KMS-11 (cell line): ENCODE results near the gene MPP7.

Source experiments
- H2AFZ ChIP-seq: fragments of 200-600 bp; sonication (generic); 2 replicates; pipeline ENCODE4 v1.6.1; 2016; ENCODE audit warnings: antibody characterized with exemption, mixed run types, low read depth
- H3K27ac ChIP-seq: fragments of 200-600 bp; sonication (generic); 2 replicates; pipeline ENCODE4 v1.6.1; 2016; ENCODE audit warnings: mild to moderate bottlenecking, mixed run types
- H3K27me3 ChIP-seq: fragments of 200-600 bp; sonication (generic); 2 replicates; pipeline ENCODE4 v1.6.1; 2017; ENCODE audit warnings: mild to moderate bottlenecking, low read depth, mixed run types, moderate library complexity; ENCODE audit not compliant: insufficient read depth
- H3K36me3 ChIP-seq: fragments of 200-600 bp; sonication (generic); 2 replicates; pipeline ENCODE4 v1.6.1; 2017; ENCODE audit warnings: mild to moderate bottlenecking, mixed run types; ENCODE audit not compliant: insufficient read depth
- H3K4me1 ChIP-seq: fragments of 200-600 bp; sonication (generic); 2 replicates; pipeline ENCODE4 v1.6.1; 2016; ENCODE audit warnings: mild to moderate bottlenecking, low read depth, mixed run types; ENCODE audit not compliant: poor library complexity, severe bottlenecking
- H3K4me2 ChIP-seq: fragments of 200-600 bp; sonication (generic); 2 replicates; pipeline ENCODE4 v1.7.0; 2016; ENCODE audit warnings: mild to moderate bottlenecking, mixed run types
- H3K4me3 ChIP-seq: fragments of 200-600 bp; sonication (generic); IDR thresholded peaks from 2 replicates; pipeline ENCODE4 v1.6.1; 2017; ENCODE audit warnings: low read depth, low read length, mixed read lengths; ENCODE audit not compliant: insufficient read depth
- H3K79me2 ChIP-seq: fragments of 200-600 bp; sonication (generic); 2 replicates; pipeline ENCODE4 v1.6.1; 2016; ENCODE audit warnings: low read depth, mixed run types; ENCODE audit not compliant: insufficient read depth
- H3K9ac ChIP-seq: fragments of 200-600 bp; sonication (generic); 2 replicates; pipeline ENCODE4 v1.6.1; 2016; ENCODE audit warnings: mild to moderate bottlenecking, mixed run types
- H4K20me1 ChIP-seq: fragments of 200-600 bp; sonication (generic); 2 replicates; pipeline ENCODE4 v1.6.1; 2016; ENCODE audit warnings: mild to moderate bottlenecking, mixed run types; ENCODE audit not compliant: insufficient read depth
- CTCF ChIP-seq: fragments of 200-600 bp; sonication (generic); conservative IDR thresholded peaks from 2 replicates; pipeline ENCODE4 v1.6.1; 2017; ENCODE audit warnings: low read depth, mild to moderate bottlenecking, antibody characterized with exemption, low read length, moderate library complexity, mixed read lengths

Gene MPP7

GRCh38 chr10:28295336-28295735 is 7.5 kb downstream of the MPP7 start:
- no peak for TF ChIP-seq CTCF
- Histone ChIP-seq H3K27me3 (no peaks in the 10 kb centered on the region), H3K4me2 (no peak overlapping the region), H4K20me1 (no peaks in the 10 kb centered on the region), H3K27ac (no peak overlapping the region), H3K4me1 (no peaks in the 10 kb centered on the region), H3K79me2 (no peaks in the 10 kb centered on the region), H3K9ac (no peak overlapping the region), H2AFZ (no peak overlapping the region), H3K36me3 (no peaks in the 10 kb centered on the region), H3K4me3 (no peak overlapping the region)

- Histone ChIP-seq H3K4me1 (no peaks in the 10 kb centered on the region), H3K36me3 (no peaks in the 10 kb centered on the region), H3K79me2 (no peaks in the 10 kb centered on the region), H4K20me1 (no peaks in the 10 kb centered on the region), H3K9ac (no peak overlapping the region), H2AFZ (no peak overlapping the region), H3K4me3 (no peak overlapping the region), H3K4me2 (no peak overlapping the region), H3K27me3 (no peaks in the 10 kb centered on the region), H3K27ac (no peak overlapping the region)
- no peak for TF ChIP-seq CTCF
These were observed 8.1 kb downstream of the MPP7 start for GRCh38 chr10:28294809-28295208.

- H3K4me3 ChIP-seq = no peak overlapping the region
- TF ChIP-seq CTCF = no peak
- no peaks in the 10 kb centered on the region for H3K79me2 ChIP-seq
- no peak overlapping the region for H3K27ac ChIP-seq
- H3K9ac ChIP-seq = no peak overlapping the region
- H3K4me1 ChIP-seq = no peaks in the 10 kb centered on the region
- no peaks in the 10 kb centered on the region for H3K36me3 ChIP-seq
- H2AFZ ChIP-seq = no peak overlapping the region
- H4K20me1 ChIP-seq = no peaks in the 10 kb centered on the region
- H3K27me3 ChIP-seq = no peaks in the 10 kb centered on the region
- H3K4me2 ChIP-seq = no peak overlapping the region
These were observed 8.7 kb downstream of the MPP7 start for GRCh38 chr10:28294169-28294532.

- H3K36me3 ChIP-seq = no peaks in the 10 kb centered on the region
- no peaks in the 10 kb centered on the region for H4K20me1 ChIP-seq
- H3K79me2 ChIP-seq = no peaks in the 10 kb centered on the region
- H3K27ac ChIP-seq = no peak overlapping the region
- TF ChIP-seq CTCF = no peak
- no peaks in the 10 kb centered on the region for H3K27me3 ChIP-seq
- no peak overlapping the region for H2AFZ ChIP-seq
- H3K4me2 ChIP-seq = no peak overlapping the region
- no peak overlapping the region for H3K9ac ChIP-seq
- H3K4me3 ChIP-seq = no peak overlapping the region
- H3K4me1 ChIP-seq = no peaks in the 10 kb centered on the region
These were observed 9.4 kb downstream of the MPP7 start for GRCh38 chr10:28293236-28294168.
